GM19452 (cell line): Measurements from ENCODE around the gene NOTCH2.
"Not testable (repeated sequence)": the region's sequence is repeated elsewhere in the genome, so short reads cannot be mapped to it uniquely, and the experiment has no call there.

Source experiments
- ATAC-seq: cut with Tn5 transposase; IDR thresholded peaks from one replicate; pipeline ENCODE4 v1.9.1; 2021; ENCODE audit not compliant: unreplicated experiment

NOTCH2 gene

DNA sequence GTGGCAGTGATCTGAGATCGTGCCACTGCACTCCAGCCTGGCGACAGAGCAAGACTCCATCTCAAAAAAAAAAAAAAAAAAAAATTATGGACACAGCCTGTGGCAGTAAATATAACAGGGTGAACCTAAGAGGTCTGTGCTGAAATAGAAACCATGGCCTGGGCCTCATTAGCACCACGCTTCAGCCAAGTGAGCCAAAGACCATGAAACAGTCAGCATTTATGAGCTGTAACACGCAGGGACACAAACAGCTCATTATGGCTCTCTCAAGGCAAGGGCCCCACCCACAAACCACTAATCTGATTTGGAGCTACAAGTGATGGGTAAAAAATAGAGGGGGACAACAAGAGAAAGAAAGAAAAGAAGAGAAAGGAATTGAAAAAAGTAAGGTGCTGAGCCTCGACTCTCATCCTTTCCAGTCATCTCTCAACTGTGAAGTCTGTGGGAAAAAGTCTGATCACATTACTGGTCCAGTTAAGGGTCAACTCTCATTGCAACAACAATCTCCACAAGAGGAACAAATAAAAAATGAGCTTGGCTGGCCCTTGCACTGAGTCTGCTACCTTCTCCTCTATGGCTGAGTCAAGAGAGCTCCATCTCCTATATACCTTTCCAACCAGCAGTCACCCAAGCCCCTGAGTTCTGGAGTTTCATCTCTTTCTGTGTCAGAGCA lies 93.7 kb downstream of the NOTCH2 start:
- not testable (repeated sequence) for ATAC-seq

- no peak for ATAC-seq
These were observed 94.5 kb downstream of the NOTCH2 start for GRCh38 chr1:119975006-119975405.

DNA sequence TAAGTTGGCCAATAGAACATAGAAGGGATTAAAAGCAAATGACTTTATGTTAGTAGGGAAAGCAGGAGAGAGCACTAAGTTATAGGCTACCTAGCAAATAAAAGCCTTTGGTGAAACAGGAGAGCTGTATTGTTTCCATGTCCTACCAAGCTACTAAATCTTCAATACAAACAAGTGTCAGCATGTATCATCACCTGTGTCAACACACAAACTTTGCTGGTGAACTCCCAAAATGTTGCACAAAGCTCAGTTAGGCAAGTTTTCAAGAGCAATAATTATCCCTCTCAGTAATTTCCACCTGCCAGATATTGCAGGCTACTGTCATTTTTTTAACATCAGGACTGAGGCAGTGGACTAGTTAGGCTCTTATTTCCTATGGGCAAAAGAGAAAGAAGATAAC lies 95.4 kb downstream of the NOTCH2 start:
- ATAC-seq, result no peak

DNA sequence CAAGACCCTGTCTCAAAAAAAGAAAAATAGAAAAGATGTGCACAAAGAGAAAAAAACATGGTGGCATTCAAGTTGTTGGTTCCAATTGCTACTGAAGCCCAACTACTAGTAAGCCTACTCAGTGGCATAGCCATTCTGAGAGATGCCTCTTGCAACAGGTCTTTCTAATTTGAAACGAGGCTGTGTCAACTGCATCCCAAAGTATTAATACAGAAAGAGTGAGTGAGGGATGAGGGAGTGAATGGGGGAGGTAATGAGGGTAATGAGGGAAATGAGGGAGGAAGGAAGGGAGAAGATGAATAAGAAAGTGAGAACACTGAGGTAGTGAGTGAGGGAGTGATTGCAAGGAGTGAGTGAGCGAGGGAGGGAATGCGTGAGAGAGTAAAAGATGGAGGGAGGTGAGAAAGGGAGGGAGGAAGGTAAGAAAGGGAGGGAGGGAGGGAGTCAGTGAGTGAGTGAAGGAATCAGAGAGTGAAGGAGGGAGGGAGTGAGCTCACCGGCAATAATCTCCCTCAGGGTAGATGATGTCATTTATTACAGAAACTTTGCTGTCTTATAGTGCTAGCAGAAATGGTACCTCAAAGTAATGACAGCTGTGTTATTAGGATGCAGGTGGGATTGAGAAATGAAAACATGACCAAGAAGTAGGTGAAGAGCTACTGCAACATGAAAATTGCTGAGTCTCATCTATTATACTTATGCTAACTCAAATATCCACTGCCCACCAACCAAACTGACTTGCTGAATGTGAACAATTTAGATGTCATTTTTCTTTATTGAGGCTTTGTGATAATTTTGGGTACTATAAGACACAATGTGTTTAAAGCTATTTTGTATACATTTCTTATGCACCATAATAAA lies 97.5 kb downstream of the NOTCH2 start:
- no peak for ATAC-seq

DNA sequence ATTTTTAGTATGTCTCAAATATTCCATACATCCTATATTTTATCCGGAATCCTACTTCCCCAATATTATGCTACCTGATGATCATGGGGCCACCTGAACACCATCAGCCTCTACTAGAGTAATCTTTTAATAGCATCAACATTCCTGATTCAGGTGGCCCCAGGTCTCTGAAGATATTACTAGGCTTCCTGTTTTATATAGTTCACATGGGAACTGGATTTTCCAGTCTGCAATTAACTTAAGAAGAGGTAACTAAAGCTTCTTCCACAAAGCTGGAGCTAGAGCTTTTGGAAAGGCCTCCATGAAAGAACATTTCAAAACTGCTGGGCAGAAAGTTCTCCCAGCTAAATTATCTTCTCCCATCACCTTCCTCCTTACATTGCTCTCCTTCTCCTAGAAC lies 100.9 kb downstream of the NOTCH2 start:
- ATAC-seq, result no peak

GRCh38 chr1:119968068-119968492 lies 101.4 kb downstream of the NOTCH2 start:
- ATAC-seq, result no peak

DNA sequence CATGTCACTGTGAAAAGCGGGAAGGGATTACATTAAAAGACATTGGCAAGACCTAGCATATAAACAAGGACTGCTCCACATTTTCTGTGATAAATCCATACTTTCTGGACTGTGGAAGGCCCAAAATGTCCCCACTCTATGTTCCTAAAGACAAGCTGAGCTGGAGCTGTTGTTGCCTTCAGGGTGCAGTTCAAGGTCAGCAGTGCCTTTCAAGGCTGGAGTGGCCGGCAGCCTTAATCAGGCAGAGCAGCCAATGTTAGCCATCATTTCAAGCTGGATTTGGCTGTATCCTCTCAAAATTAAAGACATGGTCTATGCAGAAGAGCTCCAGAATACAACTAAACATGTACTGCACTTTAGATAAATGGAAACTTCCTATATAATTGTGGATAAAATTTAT lies 102.8 kb downstream of the NOTCH2 start:
- ATAC-seq, result no peak

DNA sequence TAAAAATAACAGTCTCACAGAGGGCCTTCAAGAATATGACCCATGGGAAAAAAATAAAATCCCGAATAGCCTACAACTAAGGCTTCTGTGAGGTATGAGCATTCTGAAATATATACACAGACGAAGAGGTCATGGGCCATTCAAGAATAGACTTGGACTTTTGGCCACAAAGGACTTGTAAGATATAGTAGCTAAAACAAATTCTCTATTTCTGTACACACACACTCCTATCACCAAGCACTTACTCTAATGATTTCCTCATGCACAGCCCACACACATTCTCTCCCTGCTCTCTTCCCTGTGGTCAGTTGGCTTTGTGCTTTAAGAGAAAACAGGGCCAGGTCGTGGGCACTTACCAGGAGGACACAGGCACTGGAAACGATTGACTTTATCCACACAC lies 103.4 kb downstream of the NOTCH2 start:
- no peak for ATAC-seq

DNA sequence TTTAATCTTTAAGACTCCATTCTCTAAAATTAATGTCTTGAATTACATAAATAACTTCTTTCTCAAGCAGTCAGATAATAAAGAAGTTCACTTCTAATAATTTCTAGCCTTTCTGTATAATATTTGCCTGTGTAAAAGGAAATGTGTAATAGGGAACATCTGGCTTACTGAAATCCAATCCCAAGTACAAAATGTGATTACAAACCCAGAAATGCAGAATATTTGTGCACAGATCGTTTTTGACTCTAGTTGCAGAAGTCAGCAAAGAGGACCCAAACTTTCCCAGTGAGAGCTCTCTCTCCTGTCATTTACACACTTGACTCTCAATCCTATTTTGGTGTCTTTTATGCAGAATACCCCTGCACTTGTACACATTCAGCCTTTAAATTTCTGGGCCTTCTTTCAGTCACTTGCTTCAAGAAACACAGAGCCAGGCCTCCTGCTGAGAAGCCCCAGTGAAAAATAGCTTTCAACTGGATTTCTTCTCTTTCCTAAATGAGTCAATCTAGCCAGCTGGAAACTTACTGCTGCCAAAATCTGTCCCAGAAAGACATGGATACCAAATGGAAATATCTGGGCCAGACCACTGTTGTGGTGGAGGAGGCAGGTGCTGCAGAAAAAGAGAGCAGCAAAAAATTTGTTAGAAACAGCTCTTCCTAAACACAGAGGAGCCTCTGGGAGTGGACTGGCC lies 104.6 kb downstream of the NOTCH2 start:
- no peak for ATAC-seq

- ATAC-seq, result no peak
These were observed 107.0 kb downstream of the NOTCH2 start for GRCh38 chr1:119962296-119962968.

GRCh38 chr1:119960501-119960900 lies 109.0 kb downstream of the NOTCH2 start:
- no peak for ATAC-seq

GRCh38 chr1:119959268-119960220 lies 109.9 kb downstream of the NOTCH2 start:
- ATAC-seq, result no peak

GRCh38 chr1:119958223-119958622 lies 111.2 kb downstream of the NOTCH2 start:
- ATAC-seq, result no peak

- ATAC-seq, result no peak
These were observed 113.2 kb downstream of the NOTCH2 start for GRCh38 chr1:119956306-119956705.

GRCh38 chr1:119954476-119955422 lies 114.7 kb downstream of the NOTCH2 start:
- no peak for ATAC-seq

DNA sequence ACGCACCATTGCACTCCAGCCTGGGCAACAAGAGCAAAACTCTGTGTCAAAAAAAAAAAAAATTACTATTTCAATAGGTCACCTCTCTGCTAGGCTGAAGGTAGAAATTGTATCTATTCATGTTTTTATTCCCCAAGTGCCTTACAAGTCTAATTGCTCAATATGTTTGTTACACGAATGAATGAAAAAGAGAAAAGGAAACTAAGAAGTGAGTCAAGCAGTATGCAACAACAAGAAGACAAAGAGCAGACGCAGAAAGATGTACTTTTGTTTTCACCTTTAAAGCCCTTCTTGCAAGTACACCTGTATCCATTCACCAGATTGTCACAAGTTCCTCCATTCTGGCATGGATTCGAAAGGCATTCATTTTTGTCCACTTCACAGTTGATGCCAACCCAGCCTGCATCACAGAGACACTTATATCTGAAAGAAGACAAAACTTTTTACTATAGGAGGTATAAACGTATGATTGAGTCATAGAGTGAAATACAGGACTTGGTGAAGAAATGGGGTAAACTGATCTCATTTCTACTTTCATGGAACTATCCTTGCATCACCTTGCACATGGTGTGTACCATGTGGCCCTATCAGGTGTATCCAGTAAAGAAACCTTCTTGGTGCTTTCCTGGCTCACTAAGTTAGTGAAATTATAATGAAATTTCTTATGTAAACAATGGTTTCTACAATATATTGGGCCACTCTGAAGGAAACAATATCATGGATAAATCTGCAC lies 116.0 kb downstream of the NOTCH2 start:
- no peak for ATAC-seq

DNA sequence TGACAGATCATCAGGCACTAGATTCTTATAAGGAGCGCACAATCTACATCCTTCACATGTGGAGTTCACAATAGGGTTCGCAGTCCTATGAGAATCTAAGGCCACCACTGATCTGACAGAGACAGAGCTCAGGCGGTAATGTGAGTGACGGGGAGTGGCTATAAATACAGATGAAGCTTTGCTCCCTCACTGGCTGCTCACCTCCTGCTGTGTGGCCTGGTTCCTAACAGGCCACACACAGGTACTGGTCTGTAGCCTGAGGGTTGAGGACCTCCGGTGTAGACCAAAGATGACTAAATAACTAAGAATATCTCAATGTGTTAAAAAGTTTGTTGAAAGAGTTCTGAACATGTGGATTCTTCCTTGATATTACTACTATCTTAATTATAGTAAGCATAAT lies 117.0 kb downstream of the NOTCH2 start:
- no peak for ATAC-seq
